Fibroblast of skin of scalp (primary cell): ENCODE data around the gene OR6C65. TPM values are rescaled to one million over a fixed set of nuclear protein-coding genes. Genes with fewer than 3 reads are reported as not detected.
"Not testable (repeated sequence)": the region's sequence is repeated elsewhere in the genome, so short reads cannot be mapped to it uniquely, and the experiment has no call there.

Experiments used
- DNase-seq: peaks from one replicate; pipeline ENCODE4 v3.0.0-alpha.2; 2013
- polyA plus RNA-seq, 2 experiments: library from polyadenylated mRNA; unstranded; fragments of 120-200 nt; gene quantifications; one replicate each; pipeline ENCODE4 v1.2.1, GENCODE V29; 2013; ENCODE audit not compliant: insufficient read length in 2 of 2

The OR6C65 gene
- not detected for polyA plus RNA-seq (2013, experiment 1 of 2; ENCODE audit: insufficient read length)
- polyA plus RNA-seq (2013, experiment 2 of 2; ENCODE audit: insufficient read length), result not detected

GRCh38 chr12:55400229-55400628 lies at the start of gene OR6C65:
OR6C65 (plus strand) TSS chr12:55400529; CDS start chr12:55400529, 0 bp downstream.
- no peak for DNase-seq

- DNase-seq, result not testable (repeated sequence)
These were observed 45.0 kb upstream of the OR6C65 start for GRCh38 chr12:55355338-55355737.

- no peak for DNase-seq
These were observed 37.7 kb upstream of the OR6C65 start, which contains the start of gene OR6C75 for GRCh38 chr12:55362675-55363074. OR6C75 (plus strand) TSS chr12:55362975; CDS start chr12:55365111, 2,136 bp downstream.

- DNase-seq, result no peak
These were observed 35.2 kb upstream of the OR6C65 start for GRCh38 chr12:55365086-55365485.

GRCh38 chr12:55372521-55372920 lies 27.8 kb upstream of the OR6C65 start:
- DNase-seq, result no peak

GRCh38 chr12:55385891-55386290 lies 14.4 kb upstream of the OR6C65 start:
- DNase-seq, result no peak

- no peak for DNase-seq
These were observed 8.1 kb upstream of the OR6C65 start for GRCh38 chr12:55392032-55392795.

GRCh38 chr12:55396326-55396725 lies 4.0 kb upstream of the OR6C65 start:
- DNase-seq, result no peak

- no peak for DNase-seq
These were observed 7.5 kb downstream of the OR6C65 start for GRCh38 chr12:55407866-55408265.

- not testable (repeated sequence) for DNase-seq
These were observed 8.8 kb downstream of the OR6C65 start for GRCh38 chr12:55409133-55409532.

- not testable (repeated sequence) for DNase-seq
These were observed 11.8 kb downstream of the OR6C65 start for GRCh38 chr12:55412138-55412537.

GRCh38 chr12:55413498-55414388 lies 13.4 kb downstream of the OR6C65 start:
- DNase-seq, result not testable (repeated sequence)

- not testable (repeated sequence) for DNase-seq
These were observed 14.1 kb downstream of the OR6C65 start for GRCh38 chr12:55414396-55414823.

GRCh38 chr12:55414889-55415288 lies 14.6 kb downstream of the OR6C65 start:
- DNase-seq, result not testable (repeated sequence)

- no peak for DNase-seq
These were observed 16.6 kb downstream of the OR6C65 start for GRCh38 chr12:55416961-55417360.

- DNase-seq, result no peak
These were observed 20.1 kb downstream of the OR6C65 start for GRCh38 chr12:55420307-55420962.

GRCh38 chr12:55425954-55426353 lies 25.6 kb downstream of the OR6C65 start, which contains the start of gene OR6C76:
OR6C76 (plus strand) TSS chr12:55426254; CDS start chr12:55426254, 0 bp downstream.
- DNase-seq, result no peak

GRCh38 chr12:55428331-55429243 lies 28.3 kb downstream of the OR6C65 start:
- no peak for DNase-seq

- DNase-seq, result not testable (repeated sequence)
These were observed 40.9 kb downstream of the OR6C65 start for GRCh38 chr12:55441233-55441632.

GRCh38 chr12:55443776-55444175 lies 43.4 kb downstream of the OR6C65 start, which contains the start of gene OR6C2:
OR6C2 (plus strand) TSS chr12:55444076; CDS start chr12:55452214, 8,138 bp downstream.
- DNase-seq, result no peak

- no peak for DNase-seq
These were observed 45.0 kb downstream of the OR6C65 start for GRCh38 chr12:55445357-55445756.
